Measurements from ENCODE around the gene FAM237B.

The FAM237B gene

GRCh38 chr7:90290244-90291113 is 30.6 kb downstream of the FAM237B start:
- FAIRE-seq = no peak

- no peak for FAIRE-seq
Observed at GRCh38 chr7:90288154-90288553, 33.0 kb downstream of the FAM237B start.

- FAIRE-seq = no peak
Observed at GRCh38 chr7:90276033-90276728, 44.9 kb downstream of the FAM237B start.

GRCh38 chr7:90274161-90274560 is 46.9 kb downstream of the FAM237B start:
- no peak for FAIRE-seq

GRCh38 chr7:90272242-90272641 is 48.9 kb downstream of the FAM237B start:
- FAIRE-seq = no peak

- no peak for FAIRE-seq
Observed at GRCh38 chr7:90271753-90272152, 49.4 kb downstream of the FAM237B start.

- no peak for FAIRE-seq
Observed at GRCh38 chr7:90270431-90271178, 50.5 kb downstream of the FAM237B start.

GRCh38 chr7:90269163-90269562 is 51.9 kb downstream of the FAM237B start:
- FAIRE-seq = no peak

DNA sequence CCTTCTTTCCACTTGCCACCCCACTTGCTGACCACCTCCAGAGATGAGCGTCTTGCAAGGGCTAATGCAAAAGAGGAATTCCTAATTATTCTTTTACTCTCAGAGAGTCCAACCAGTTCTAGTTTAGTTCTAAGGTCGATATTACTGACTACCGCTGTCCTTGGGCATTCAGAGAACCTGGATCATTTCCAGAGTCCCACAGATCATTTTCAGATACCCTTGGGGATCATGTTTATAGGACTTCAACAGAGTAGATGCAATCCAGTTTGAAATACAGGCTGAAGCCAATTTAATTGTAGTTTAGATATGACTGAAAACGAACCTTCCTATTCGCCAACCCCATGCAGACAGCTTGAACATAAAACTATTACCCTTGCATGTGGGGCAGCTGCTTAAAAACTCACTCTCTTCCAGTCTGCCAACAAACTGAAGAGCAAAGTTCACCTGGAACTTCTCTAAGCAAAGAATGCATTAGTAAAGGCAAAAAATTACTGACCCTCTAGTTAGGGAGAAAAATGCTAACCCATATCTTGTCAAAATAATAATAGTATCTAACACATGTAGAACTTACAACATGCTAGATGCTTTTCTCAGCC is 53.7 kb downstream of the FAM237B start:
- FAIRE-seq = no peak

GRCh38 chr7:90266808-90267207 is 54.3 kb downstream of the FAM237B start:
- no peak for FAIRE-seq
